ENCODE data around the gene B3GAT1. TPM values are rescaled to one million over a fixed set of nuclear protein-coding genes. Genes with fewer than 3 reads are reported as not detected.

Gene B3GAT1
- total RNA-seq, 2 experiments from 2014 or later = 0.33 to 0.61 TPM

Other genes starting within 250 kb of the B3GAT1 start
- gene NCAPD3, start 188.3 kb downstream of the B3GAT1 start, total RNA-seq = 100 to 1,000 TPM; 123 to 143 TPM
- gene VPS26B, start 187.6 kb downstream of the B3GAT1 start, total RNA-seq = 10 to 100 TPM; 52.6 to 69.8 TPM
- 10 to 100 TPM; 69.3 to 71.1 TPM for gene THYN1, start 158.9 kb downstream of the B3GAT1 start, total RNA-seq
- 10 to 100 TPM; 29.4 to 31.6 TPM for gene ACAD8, start 158.7 kb downstream of the B3GAT1 start, total RNA-seq
- gene GLB1L3, start 135.9 kb downstream of the B3GAT1 start, total RNA-seq = 1 to 10 TPM; 4.1 to 6.1 TPM
- gene GLB1L2, start 80.3 kb downstream of the B3GAT1 start, total RNA-seq = 1 to 10 TPM; 1.3 to 2.0 TPM

All from activated CD8-positive, alpha-beta memory T cell treated with anti-CD3 and anti-CD28 coated beads, Interleukin-2, amount 10 ng/mL, durations not matched to agents 7 days and 5 days (primary cell).